Measurements from ENCODE around the gene PSENEN. TPM values are rescaled to one million over a fixed set of nuclear protein-coding genes. Genes with fewer than 3 reads are reported as not detected.

Gene PSENEN, protein sequence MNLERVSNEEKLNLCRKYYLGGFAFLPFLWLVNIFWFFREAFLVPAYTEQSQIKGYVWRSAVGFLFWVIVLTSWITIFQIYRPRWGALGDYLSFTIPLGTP
- 28.4 and 34.8 TPM in 2 replicates for total RNA-seq

DNA sequence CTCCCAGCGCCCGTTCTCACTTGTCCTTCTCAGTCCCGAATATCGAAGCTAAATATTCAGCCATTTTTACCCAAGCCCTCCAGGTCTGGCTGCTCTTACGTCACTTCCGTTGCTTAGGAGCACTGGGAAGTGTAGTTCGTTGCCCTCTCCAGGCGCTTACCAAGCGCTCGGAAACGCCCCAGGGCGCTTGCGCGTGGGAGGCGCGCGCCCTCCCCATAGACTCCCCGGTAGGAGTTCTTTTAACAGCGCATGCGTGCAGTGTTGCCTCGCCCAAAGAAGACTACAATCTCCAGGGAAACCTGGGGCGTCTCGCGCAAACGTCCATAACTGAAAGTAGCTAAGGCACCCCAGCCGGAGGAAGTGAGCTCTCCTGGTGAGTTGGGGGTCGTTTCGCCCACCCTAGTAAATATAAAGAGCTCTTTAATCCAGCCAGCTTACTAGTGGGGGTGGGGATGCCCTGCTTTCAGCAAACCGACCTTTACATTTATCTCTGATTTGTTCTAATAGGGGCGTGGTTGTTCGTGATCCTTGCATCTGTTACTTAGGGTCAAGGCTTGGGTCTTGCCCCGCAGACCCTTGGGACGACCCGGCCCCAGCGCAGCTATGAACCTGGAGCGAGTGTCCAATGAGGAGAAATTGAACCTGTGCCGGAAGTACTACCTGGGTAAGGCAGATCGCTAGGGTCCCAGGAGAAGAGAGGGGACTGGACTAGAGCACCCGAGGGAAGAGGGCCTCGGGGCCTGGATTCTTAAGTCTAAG is at the start of gene PSENEN, which contains the start of gene U2AF1L4:
Gene PSENEN (plus strand): TSS at position 324 of the 759 bp plus-strand sequence. CDS start 280 bp downstream, at position 604.
Gene U2AF1L4 (minus strand): TSS at position 91 of the 759 bp plus-strand sequence. CDS start 27 bp downstream, at position 64.

DNA sequence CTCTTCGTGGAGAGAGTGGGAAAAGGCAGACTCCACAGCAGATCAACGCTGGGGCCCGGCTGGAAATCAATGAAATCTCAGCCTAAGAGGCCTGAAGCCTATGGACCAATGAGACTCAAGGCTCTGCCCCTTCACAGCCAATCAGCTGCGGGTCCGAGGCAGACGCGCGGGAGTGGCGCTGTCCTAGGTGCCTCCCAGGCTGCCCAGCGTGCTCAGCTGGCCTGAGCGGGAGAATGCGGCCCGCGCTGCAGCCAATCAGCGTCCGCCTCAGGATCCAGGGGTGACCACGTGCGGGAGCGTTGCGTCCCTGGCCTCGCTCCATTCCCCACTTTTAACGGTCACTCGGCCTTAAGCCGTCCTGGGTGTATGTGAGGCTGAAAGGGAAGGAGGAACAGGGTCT is 41.2 kb upstream of the PSENEN start, which contains the start of gene ZBTB32:
Gene ZBTB32 (plus strand): TSS at position 341 of the 400 bp plus-strand sequence. CDS start 10,069 bp downstream, outside the sequence.

DNA sequence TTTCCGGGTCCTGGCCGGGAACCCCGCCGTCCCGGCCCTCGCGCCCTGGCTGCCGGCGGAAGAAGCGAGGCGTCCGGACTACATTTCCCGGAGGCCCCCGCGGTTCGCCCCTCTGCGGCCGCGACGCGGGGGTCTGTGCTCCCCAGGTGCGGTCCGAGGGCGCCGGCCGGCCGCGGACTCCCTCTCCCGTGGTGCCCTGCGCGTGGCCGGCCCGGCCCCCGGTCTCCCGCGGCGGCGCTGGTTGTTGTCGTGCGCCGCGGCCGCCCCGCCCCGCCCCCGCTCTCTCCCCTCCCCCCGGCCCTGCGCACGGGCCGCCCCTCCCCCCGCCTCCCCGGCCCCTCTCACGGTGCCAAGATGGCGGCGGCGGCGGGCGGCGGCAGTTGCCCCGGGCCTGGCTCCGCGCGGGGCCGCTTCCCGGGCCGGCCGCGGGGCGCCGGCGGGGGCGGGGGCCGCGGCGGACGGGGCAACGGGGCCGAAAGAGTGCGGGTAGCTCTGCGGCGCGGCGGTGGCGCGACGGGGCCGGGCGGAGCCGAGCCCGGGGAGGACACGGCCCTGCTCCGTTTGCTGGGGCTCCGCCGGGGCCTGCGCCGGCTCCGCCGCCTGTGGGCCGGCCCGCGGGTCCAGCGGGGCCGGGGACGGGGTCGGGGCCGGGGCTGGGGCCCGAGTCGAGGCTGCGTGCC is 27.6 kb upstream of the PSENEN start, which contains the start of gene KMT2B:
Gene KMT2B (plus strand): TSS at position 339 of the 680 bp plus-strand sequence. CDS start 16 bp downstream, at position 355.

DNA sequence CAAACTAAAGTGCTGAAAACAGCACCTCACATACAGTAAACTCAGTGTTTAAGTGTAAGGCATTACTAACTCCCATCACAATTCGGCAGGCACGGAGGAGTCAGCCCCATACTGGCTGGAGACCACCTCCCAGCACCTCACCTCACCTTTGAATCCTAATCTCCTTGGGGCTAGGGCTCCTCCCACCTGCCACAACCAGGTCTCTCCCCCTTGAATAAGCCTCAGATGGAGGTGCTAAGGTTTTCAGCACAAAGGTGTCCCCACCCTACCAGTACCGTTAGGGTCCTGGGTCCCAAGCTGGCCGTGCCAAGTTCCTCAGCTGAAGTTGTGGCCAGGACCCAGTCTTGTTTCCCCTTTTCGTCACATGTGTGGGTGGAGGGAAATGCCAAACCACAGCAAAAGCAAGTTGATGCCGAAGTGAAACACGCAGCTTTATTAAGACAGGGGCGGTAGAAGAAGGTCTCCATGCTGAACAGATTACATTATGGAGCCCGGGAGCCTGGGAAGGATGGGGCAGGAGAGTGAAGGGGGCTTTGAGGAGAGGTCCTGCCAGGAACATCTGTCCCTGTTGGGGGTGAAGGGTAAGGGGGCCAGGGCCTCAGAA is 3.2 kb upstream of the PSENEN start, which contains the start of gene IGFLR1:
Gene IGFLR1 (minus strand): TSS at position 332 of the 604 bp plus-strand sequence. CDS start 1,272 bp downstream, outside the sequence.

DNA sequence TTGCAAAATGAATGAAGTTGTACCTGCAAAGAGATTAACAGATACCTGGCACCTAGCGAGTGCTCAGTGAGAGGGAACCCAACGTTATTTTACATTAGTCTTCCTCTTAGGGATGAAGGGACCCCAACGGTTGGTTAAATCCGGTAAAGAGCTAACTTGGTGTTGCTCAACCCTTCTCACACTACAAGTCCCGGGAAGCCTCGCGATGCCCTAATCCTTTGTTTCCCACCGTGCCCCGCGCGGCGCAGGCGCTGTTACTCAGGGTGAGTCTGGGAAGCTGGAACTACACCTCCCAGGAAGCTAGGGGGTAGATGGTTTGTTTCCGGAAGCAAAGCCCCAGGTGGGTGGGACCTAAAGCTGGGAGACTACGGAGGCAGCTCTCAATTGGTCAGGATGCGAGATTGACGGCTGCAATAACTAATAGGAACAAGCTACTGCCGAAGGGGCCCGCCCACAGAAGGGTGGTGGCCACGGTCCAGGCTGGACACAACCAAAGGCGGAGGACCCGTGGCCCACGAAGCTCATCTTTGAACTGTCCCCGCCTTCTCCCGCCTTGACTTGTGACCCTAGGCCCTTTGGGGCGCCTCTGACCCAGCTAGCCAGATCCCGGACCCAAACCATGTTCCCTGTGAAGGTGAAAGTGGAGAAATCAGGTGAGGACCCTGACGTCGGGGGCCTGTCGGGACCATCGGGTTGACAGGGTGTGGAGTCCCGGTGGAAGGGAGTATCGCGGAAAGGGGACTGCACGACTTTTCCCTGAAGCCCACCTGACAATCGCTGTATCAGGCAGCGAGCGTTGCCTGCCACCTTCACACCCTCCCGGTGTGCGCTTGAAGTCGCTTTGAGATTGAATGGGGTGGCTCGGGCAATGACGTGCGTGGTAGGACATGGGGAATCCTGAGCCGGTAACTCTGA is 2.9 kb downstream of the PSENEN start, which contains the start of gene LIN37:
Gene LIN37 (plus strand): TSS at position 471 of the 915 bp plus-strand sequence. CDS start 149 bp downstream, at position 620.

DNA sequence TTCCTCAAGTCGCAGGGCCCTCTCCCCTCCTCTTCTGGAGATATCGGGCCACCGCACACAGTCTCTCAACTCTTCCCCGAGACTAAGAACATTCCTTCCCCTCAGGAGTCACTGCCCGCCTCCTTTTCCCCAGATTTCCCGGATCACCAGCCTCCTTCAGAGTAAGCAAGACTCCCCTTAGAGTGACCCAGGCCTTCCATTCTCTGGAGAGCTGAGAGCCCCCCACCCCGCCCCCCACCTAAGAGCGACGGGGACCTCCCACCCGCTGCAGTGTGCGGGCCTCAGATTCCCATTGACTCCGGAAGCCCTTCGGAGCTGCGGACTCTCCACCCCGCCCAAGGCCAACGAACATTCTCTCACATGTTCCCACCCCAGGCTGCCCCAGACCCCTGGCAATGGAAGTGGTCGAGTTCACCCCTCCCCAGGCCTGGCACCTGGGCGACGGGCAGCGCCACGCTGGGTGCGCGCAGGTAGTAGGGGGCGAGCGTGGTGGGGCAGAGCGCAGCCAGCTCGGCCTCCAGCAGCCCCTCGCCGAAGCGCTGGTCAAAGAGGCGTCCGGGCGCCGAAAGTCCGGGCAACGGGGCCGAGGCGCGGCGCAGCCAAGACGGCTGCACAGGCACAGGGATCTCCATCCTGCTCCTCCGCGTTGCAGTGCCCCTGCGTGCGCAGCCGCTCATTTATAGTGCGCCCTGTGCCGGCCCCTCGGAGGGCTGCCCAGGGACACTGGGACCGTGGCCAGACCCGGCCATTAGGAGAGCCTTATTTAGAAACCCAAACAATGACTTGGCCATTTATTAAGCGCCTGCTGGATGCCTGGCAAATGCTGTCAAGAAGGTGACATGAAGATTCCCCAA is 11.2 kb downstream of the PSENEN start, which contains the start of gene HSPB6:
Gene HSPB6 (minus strand): TSS at position 653 of the 854 bp plus-strand sequence. CDS start 21 bp downstream, at position 632.

DNA sequence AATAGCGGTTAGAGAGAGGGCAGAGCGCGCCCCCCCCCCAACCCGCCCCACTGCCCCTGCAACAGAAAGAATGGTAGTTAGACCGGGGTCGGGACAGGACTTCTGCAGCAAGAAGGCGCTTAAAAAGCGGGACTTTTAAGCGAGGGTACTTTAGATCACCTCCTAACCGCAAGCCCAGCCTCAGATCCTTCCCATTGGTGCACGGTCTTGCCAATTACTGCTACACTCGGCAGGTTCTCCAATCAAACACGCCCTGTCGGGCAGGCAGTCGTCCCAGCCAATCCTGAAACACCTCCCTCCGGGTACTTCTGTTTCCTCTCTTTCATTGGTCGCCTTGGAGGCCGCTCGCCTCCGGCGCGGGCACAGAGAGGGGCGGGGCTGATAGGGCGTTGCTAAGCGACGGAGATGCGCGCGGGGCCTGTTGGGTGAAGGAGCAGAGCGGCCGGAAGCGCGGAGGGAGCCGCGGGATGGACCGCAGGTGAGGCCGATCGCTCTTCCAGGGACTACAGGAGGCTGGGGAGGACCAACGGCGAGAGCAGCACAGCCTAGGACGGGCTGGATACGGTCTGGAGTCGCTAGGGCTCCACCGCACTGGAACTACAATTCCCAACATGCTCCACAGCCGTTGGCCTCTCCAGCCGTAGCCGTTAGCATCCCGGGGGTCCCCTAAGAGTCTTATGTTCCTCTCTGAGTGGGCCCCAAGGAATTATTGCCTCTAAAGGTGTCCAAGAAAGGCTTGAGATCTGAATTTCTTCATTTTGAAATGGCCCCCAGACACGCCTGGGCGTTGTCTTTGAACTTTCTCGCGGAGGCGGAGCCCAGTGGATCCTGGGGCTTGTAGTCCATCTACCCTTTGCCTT is 12.5 kb downstream of the PSENEN start, which contains the start of gene PROSER3:
Gene PROSER3 (plus strand): TSS at position 428 of the 860 bp plus-strand sequence. CDS start 40 bp downstream, at position 468.

DNA sequence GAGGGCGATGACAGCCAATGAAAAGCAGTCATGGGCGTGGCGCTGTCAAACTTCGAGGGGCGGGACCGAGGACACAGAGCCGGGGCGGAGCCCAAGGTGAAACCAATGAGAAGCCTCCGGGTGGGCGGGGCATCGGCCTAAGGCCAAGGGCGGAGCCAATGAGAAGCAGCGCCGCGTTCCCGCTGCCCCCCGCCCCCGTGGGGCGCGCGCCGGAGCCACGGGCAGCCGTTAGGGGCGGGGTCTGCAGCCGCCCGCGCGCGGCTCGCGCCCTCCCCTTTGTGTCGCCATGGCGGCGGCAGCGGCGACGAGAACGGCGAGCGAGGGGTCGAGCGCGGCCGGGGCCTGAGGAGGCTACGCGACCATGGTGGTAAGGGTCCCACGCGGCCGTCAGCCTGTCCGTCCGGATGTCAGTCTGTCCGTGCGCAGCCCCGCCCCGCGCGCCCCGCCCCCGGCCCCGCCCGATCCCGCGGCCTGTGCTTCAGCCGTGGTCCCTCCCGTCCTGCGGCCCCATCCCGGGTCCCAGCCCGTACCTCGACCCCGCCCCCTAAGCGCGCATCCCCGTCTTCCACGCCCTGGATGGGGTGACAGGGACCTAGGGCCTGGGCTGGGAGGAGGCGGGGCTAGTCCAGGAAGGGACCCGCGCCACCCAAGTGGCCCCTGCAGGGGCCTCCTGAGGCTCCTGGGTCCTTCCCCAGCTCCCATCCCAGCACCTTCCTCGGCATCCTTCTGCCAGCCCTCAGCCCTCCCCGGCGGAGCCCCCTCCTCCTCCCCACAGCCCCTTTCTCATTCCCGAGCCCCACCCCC is 30.0 kb downstream of the PSENEN start, which contains the start of gene ARHGAP33:
Gene ARHGAP33 (plus strand): TSS at position 267 of the 804 bp plus-strand sequence. CDS start 95 bp downstream, at position 362.

Other genes with a start within 250 kb of the PSENEN start
- 317 and 408 TPM in 2 replicates for gene DMKN, start 232.0 kb upstream of the PSENEN start, total RNA-seq
- gene SBSN, start 217.3 kb upstream of the PSENEN start, total RNA-seq, result 1.1 and 3.4 TPM in 2 replicates
- gene GAPDHS, start 212.2 kb upstream of the PSENEN start, total RNA-seq, result not detected in 2 replicates
- gene TMEM147, start 200.0 kb upstream of the PSENEN start, total RNA-seq, result 127 and 137 TPM in 2 replicates
- not detected in 2 replicates for gene ATP4A, start 182.0 kb upstream of the PSENEN start, total RNA-seq
- gene PMIS2, start 159.5 kb upstream of the PSENEN start, total RNA-seq, result not detected in 2 replicates
- gene HAUS5, start 132.9 kb upstream of the PSENEN start, total RNA-seq, result 11.0 and 13.1 TPM in 2 replicates
- gene RBM42, start 116.6 kb upstream of the PSENEN start, total RNA-seq, result 75.7 and 96.4 TPM in 2 replicates
- gene ETV2, start 103.9 kb upstream of the PSENEN start, total RNA-seq, result 0.23 and 3.9 TPM in 2 replicates
- gene COX6B1, start 97.3 kb upstream of the PSENEN start, total RNA-seq, result 481 and 564 TPM in 2 replicates
- not detected in 2 replicates for gene UPK1A, start 79.1 kb upstream of the PSENEN start, total RNA-seq
- not detected in 2 replicates for gene ZBTB32, start 41.1 kb upstream of the PSENEN start, total RNA-seq
- 6.4 and 13.0 TPM in 2 replicates for gene KMT2B, start 27.6 kb upstream of the PSENEN start, total RNA-seq
- 2.3 and 11.4 TPM in 2 replicates for gene IGFLR1, start 3.2 kb upstream of the PSENEN start, total RNA-seq
- gene U2AF1L4, start 233 bp upstream of the PSENEN start, total RNA-seq, result 10.5 and 12.1 TPM in 2 replicates
- 7.6 and 49.7 TPM in 2 replicates for gene LIN37, start 2.9 kb downstream of the PSENEN start, total RNA-seq
- 0.15 TPM in 1 of 2 replicates, not detected in the other for gene HSPB6, start 11.4 kb downstream of the PSENEN start, total RNA-seq
- gene PROSER3, start 12.5 kb downstream of the PSENEN start, total RNA-seq, result 8.4 and 11.7 TPM in 2 replicates
- gene ARHGAP33, start 29.9 kb downstream of the PSENEN start, total RNA-seq, result 0.94 and 3.1 TPM in 2 replicates
- not detected in 2 replicates for gene PRODH2, start 67.2 kb downstream of the PSENEN start, total RNA-seq
- not detected in 2 replicates for gene NPHS1, start 106.9 kb downstream of the PSENEN start, total RNA-seq
- 0.08 and 0.23 TPM in 2 replicates for gene KIRREL2, start 111.3 kb downstream of the PSENEN start, total RNA-seq
- gene APLP1, start 122.9 kb downstream of the PSENEN start, total RNA-seq, result 0.42 and 2.0 TPM in 2 replicates
- 2.3 and 4.2 TPM in 2 replicates for gene NFKBID, start 154.9 kb downstream of the PSENEN start, total RNA-seq
- gene HCST, start 156.9 kb downstream of the PSENEN start, total RNA-seq, result not detected in 2 replicates
- not detected in 2 replicates for gene TYROBP, start 162.6 kb downstream of the PSENEN start, total RNA-seq
- 9.1 and 12.7 TPM in 2 replicates for gene LRFN3, start 190.7 kb downstream of the PSENEN start, total RNA-seq
- gene SDHAF1, start 249.5 kb downstream of the PSENEN start, total RNA-seq, result 27.0 and 50.8 TPM in 2 replicates